HCT116 (cell line): Measurements from ENCODE around the gene LHPP.

ENCODE experiments used
- CTCF ChIP-seq, 3 experiments: fragments of 200-600 bp in 1 of 3; sonication (generic) in 1 of 3; IDR thresholded peaks in 2 of 3; conservative IDR thresholded peaks in 1 of 3; 2 replicates each; pipeline ENCODE4 v1.5.1; 2012 to 2017; ENCODE audit warnings: low read depth in 2 of 3, low read length in 2 of 3, antibody characterized with exemption in 1 of 3, borderline replicate concordance in 1 of 3, control low read depth in 1 of 3, mild to moderate bottlenecking in 1 of 3, mixed read lengths in 1 of 3, mixed run types in 1 of 3, moderate library complexity in 1 of 3; ENCODE audit not compliant: insufficient read depth in 1 of 3
- EZH2phosphoT487 ChIP-seq: fragments of 200-600 bp; IDR thresholded peaks from 2 replicates; pipeline ENCODE4 v1.6.1; 2018; ENCODE audit warnings: antibody characterized with exemption, borderline replicate concordance
- JUND ChIP-seq: IDR thresholded peaks from 2 replicates; pipeline ENCODE4 v1.6.1; 2012
- POLR2A ChIP-seq: IDR thresholded peaks from 2 replicates; pipeline ENCODE4 v1.7.0; 2011; ENCODE audit warnings: borderline replicate concordance; ENCODE audit not compliant: insufficient read depth, insufficient read length; ENCODE audit errors: extremely low read depth
- SIN3A ChIP-seq: IDR thresholded peaks from 2 replicates; pipeline ENCODE4 v1.6.1; 2012; ENCODE audit warnings: low read depth
- SP1 ChIP-seq: IDR thresholded peaks from 2 replicates; pipeline ENCODE4 v1.6.1; 2012; ENCODE audit warnings: low read depth
- ZNF274 ChIP-seq: fragments of 200-500 bp; sonication (Bioruptor generic); IDR thresholded peaks from 2 replicates; pipeline ENCODE4 v1.6.1; 2014; ENCODE audit warnings: mild to moderate bottlenecking, low read depth, low read length, inconsistent platforms
- TF ChIP-seq, protein P1 (sequence below): IDR thresholded peaks from 2 replicates; pipeline ENCODE4 v1.6.1; 2012; ENCODE audit warnings: low read depth

DNA sequence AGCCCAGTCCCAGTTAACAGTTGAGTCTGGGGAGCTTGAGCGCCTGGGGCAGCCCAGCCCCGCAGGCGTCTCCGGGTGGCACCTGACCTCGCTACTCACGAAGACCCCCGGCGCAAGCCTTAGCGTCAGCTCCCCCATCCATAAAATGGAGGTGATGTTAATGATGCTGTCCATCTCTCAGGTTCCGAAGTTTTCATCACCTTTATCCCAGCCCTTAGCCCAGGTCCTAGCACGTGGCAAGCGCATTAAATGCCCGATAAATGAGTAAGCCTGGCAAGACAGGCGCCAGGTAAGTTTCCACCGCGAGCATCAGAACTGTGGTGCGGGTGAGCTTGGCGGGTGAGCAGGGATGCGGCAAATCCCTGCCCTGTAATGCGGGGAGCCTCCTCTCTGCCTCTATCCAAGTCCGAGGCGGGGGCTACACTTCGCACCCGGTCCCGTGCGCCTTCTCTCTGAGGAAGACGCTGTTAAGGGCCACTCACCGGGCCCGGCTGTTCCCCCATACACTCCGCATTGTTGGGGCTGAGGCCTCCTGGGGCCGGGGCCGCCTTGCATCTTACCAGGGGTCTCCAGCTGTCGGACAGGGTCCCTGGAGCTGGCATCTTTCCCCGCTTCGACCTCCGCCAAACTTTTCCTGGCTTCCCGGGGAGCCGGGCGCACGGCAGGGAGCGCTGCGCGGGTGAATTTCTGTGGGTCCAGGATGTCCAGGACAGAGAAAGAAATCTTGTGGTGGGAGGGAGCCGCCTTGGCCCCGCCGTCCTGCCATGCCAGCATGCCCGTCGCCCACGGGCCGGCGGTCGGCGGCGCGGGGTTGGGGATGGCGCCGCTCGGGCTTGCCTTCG lies 12.2 kb upstream of the LHPP start:
- TF ChIP-seq CTCF (IDR thresholded peaks at IDR 0.05 in 2 of 3, conservative IDR thresholded peaks at IDR 0.05 in 1 of 3; ENCODE audit: borderline replicate concordance in 1 of 3, insufficient read depth in 1 of 3, low read depth in 2 of 3, low read length in 2 of 3) (no peak), JUND (no peak), SIN3A (no peak), ZNF274 (no peak), POLR2A (no peak), EZH2phosphoT487 (no peak), SP1 (no peak)
- TF ChIP-seq, protein P1, sequence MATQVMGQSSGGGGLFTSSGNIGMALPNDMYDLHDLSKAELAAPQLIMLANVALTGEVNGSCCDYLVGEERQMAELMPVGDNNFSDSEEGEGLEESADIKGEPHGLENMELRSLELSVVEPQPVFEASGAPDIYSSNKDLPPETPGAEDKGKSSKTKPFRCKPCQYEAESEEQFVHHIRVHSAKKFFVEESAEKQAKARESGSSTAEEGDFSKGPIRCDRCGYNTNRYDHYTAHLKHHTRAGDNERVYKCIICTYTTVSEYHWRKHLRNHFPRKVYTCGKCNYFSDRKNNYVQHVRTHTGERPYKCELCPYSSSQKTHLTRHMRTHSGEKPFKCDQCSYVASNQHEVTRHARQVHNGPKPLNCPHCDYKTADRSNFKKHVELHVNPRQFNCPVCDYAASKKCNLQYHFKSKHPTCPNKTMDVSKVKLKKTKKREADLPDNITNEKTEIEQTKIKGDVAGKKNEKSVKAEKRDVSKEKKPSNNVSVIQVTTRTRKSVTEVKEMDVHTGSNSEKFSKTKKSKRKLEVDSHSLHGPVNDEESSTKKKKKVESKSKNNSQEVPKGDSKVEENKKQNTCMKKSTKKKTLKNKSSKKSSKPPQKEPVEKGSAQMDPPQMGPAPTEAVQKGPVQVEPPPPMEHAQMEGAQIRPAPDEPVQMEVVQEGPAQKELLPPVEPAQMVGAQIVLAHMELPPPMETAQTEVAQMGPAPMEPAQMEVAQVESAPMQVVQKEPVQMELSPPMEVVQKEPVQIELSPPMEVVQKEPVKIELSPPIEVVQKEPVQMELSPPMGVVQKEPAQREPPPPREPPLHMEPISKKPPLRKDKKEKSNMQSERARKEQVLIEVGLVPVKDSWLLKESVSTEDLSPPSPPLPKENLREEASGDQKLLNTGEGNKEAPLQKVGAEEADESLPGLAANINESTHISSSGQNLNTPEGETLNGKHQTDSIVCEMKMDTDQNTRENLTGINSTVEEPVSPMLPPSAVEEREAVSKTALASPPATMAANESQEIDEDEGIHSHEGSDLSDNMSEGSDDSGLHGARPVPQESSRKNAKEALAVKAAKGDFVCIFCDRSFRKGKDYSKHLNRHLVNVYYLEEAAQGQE: no peak
